T47D (cell line): Measurements from ENCODE around the gene CD2.
"Not testable (repeated sequence)": the region's sequence is repeated elsewhere in the genome, so short reads cannot be mapped to it uniquely, and the experiment has no call there.

Experiments
- DNase-seq, 2 experiments: peaks; one replicate each; pipeline versions ENCODE4 v3.0.0 to v3.0.0-alpha.2; 2011 to 2012; ENCODE audit warnings: low read depth in 1 of 2, low spot score in 1 of 2
- JUND ChIP-seq: IDR thresholded peaks from 2 replicates; pipeline ENCODE4 v1.6.1; 2012; ENCODE audit warnings: low read depth
- in situ Hi-C: cut with HindIII; loops from 2 replicates; pipeline ENCODE4 v1.10.0; 2016; ENCODE audit warnings: low sequenced_read_pairs, low pct_unique_long_range_greater_than_20kb

Gene CD2

GRCh38 chr1:116737855-116738321, 16.3 kb upstream of the CD2 start:
- DNase-seq, result no peak
- in situ Hi-C loops, result no loop called here
- no peak for TF ChIP-seq JUND

DNA sequence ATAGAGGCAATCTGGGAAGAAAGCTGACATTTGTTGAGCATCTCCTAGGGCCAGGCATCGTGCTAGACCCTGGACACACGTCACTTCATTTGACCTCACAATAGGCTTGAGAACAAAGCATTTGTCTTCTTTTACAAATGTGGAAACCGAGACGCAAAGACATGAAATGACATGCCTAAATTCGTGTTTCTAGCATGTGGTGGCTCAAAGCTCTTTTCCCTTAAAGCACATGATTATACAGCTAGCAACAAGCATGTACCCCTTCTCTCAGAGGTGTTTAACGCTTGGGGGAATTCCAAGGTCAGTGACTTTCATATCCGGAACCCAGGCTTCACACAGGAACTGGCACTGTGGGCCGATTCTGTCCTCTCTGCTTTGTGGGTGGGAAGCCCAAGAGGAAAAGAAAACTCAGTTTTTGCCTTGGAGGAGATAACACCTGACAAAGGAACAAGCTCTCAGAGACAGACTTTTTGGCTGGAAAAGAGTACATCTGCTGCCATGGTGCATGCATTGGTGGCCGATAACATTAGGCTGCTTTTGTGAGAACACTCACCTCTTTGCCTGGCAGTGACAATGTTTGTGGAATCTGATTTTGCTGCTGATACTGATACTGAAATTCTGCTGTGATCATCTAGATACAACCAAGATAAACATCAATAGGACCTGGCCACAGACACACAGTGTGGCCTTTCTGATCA, 15.4 kb upstream of the CD2 start:
- TF ChIP-seq JUND, result no peak
- no peak for DNase-seq
- in situ Hi-C loops, result no loop called here

DNA sequence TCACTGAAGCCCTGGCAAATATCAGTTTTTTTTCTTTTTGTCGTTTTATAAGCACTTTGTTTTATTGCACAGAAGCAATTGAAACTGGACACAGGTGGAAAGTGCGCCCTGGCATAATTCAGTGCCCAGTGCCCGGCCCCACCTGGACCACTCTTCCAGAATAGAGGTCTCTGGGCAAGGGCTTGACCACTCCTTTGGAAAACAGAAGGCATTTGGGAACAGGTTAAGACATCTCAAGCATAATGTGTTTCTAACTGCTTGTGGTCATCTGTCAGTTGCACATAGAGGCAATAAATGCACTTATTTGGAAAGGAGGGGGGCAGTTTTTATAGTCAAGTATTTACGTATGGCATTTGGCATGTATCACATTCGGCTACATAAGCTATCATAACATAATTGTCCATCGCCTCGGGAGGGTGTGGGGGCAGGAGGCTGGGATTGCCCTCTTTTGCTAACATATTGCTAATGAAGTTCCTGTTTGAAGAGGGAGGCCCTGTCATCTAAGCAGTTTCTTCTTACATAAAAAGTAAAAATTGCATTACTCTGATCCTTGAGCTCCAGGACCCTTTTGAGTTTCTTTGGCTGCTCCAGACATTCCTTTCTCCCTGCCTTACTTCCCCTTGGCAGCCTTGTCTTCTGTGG, 14.7 kb upstream of the CD2 start:
- DNase-seq, result no peak
- TF ChIP-seq JUND, result no peak
- in situ Hi-C loops, result no loop called here

DNA sequence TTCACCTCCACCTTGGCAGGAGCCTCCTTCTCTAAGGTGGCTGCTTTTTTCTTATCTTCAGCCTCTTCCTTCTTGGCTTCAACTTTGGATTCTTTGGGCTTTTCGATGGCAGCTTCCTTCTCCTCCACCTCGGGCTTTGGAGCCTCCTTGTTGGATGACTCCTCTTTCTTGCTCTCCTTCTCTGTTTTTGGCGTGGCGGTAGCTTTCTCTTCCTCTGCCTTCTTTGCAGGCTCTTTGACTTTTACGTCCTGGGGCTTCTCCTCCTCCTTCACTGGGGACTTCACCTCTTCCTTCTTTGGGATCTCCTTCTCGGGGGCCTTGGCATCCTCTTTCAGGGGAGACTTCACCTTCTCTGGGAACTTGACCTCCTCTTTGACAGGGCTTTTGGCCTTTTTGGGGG, 13.9 kb upstream of the CD2 start:
- in situ Hi-C loops, result no loop called here
- TF ChIP-seq JUND, result no peak
- DNase-seq, result no peak

DNA sequence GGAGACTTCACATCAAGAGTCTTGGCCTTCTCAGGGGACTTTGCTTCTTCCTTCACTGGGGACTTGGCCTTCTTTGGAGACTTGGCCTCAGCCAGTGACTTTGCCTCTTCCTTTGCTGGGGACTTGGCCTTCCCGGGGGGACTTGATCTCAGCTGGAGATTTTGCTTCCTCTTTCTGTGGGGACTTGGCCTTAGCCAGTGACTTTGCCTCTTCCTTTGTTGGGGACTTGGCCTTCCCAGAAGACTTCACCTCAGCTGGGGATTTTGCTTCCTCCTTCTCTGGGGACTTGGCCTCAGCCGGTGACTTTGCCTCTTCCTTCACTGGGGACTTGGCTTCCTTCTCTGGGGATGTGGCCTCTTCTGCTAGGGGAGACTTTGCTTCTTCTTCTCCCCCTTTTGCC, 13.5 kb upstream of the CD2 start:
- TF ChIP-seq JUND, result no peak
- in situ Hi-C loops, result no loop called here
- no peak for DNase-seq

DNA sequence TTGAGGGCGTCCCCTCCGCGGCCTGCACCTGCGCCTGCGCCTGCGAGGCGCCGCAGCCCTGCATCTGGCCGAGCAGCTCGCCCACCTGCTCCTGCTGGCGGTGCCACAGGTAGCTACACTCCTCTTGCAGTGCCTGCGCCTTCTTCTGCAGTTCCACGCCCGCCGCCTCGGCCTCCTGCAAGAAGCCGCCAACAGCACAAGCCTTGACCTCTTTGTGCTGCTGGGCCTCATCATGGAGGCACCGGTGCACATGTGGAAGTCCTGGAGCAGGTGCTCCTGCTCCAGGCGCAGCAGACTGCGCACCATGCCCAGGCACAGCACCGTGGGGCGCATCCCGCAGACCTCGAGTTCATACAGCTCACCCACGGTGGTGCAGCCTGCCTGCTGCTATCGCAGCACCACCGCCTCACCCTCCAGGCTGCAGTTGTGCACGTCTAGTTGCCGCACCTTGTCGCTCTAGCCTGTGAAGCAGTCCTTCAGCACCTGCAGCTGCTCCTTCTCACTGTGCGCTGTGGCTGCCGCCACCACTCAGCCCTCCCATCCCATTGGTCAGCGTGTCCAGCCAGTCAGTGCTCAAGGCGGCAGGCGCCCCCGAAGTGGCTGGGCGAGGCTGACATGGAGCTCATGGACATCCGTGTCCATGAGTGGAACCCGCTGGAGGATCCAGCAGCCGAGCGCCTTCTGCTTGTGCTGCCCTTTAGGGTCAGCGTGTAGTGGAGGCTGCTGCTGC, 12.2 kb upstream of the CD2 start:
- in situ Hi-C loops, result no loop called here
- no peak for TF ChIP-seq JUND

GRCh38 chr1:116743535-116743934, 10.7 kb upstream of the CD2 start:
- TF ChIP-seq JUND, result no peak
- in situ Hi-C loops, result no loop called here
- no peak for DNase-seq

More for the DNA sequence above, 12.2 kb upstream of the CD2 start:
- no peak for DNase-seq

GRCh38 chr1:116748272-116748671, 6.0 kb upstream of the CD2 start:
- DNase-seq, result no peak
- in situ Hi-C loops, result no loop called here
- no peak for TF ChIP-seq JUND

DNA sequence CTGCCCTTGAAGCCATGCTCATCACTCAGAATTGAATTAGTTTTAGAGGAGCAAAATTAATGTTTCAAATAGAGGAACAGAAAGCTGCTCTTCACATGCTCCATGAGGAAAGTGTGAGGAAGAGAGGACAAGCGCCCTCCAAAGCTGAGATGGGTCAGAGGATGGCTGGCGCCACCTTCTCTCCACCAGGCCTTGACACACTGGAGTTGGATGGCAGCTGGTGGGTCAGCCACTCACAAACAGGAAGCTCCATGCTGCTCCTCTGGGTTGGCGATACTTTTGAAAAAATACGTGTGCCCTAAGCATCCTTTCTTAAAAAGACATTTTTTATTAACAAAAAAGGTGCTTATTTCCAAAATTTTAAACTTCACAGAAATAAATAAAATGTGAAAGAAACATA, 3.1 kb upstream of the CD2 start:
- in situ Hi-C loops, result no loop called here
- no peak for TF ChIP-seq JUND
- no peak for DNase-seq

- TF ChIP-seq JUND, result no peak
- no peak for DNase-seq
- in situ Hi-C loops, result no loop called here
These were observed 2.6 kb upstream of the CD2 start for GRCh38 chr1:116751621-116752020.

- DNase-seq, result no peak
- no peak for TF ChIP-seq JUND
- in situ Hi-C loops, result no loop called here
These were observed 918 bp upstream of the CD2 start for GRCh38 chr1:116753312-116753711.

GRCh38 chr1:116755066-116755465, 836 bp downstream of the CD2 start:
- in situ Hi-C loops, result no loop called here
- TF ChIP-seq JUND, result no peak
- DNase-seq, result no peak

DNA sequence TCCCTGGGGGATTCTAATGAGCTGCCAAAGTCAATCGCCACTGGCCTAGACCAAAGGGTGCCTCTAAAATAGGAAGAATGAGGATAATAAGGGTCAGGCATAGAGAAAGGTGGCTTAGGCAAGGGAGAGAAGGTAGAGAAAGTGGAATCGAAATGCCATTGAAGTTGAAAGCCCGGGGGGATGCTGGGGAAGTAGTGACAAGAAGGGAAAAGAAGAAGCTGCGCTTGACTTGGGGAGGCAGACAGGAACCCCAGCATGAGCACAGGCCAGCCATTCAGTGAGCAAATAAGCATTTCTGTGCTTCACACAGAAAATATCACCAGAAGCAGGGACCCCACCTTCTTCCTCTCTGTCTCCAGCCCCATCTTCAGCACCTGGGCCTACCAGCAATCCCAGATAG, 1.5 kb downstream of the CD2 start:
- in situ Hi-C loops, result no loop called here
- no peak for DNase-seq

DNA sequence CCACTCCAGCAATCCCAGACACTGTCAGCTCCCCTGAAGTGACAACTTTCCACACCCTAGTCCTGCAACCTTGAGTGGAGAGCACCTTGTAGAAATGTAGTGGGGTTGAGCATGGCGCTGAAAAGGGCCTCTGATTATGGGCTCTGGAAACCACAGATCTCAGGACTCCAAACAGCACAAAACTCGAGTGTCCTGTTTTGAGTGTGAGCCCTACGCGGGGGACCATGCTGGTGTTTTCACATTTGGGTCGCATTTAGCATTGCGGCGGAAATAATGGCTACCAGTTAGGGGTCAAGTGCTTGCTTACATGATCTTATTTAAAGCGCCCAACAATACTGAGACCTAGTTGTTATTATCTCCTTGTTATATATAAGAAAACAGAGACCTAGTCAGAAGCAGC, 1.9 kb downstream of the CD2 start:
- in situ Hi-C loops, DNase-seq: not testable (repeated sequence)

More for the DNA sequence above, 1.5 kb downstream of the CD2 start:
- no peak for TF ChIP-seq JUND

GRCh38 chr1:116758456-116758815, 4.2 kb downstream of the CD2 start:
- DNase-seq, in situ Hi-C loops: not testable (repeated sequence)
